Spinal cord (tissue), 10 donors: ENCODE data around the gene HTR4. TPM values are rescaled to one million over a fixed set of nuclear protein-coding genes. Genes with fewer than 3 reads are reported as not detected.

ENCODE experiments used
- DNase-seq, 6 donors: peaks; one replicate each; pipeline versions ENCODE4 v3.0.0 to v3.0.0-alpha.2; 2013 to 2015; ENCODE audit warnings: low spot score in 6 of 6, low read depth in 4 of 6
- H3K27ac ChIP-seq: one replicate; pipeline ENCODE4 v1.5.1; 2013; ENCODE audit warnings: low read depth, low read length, control low read depth
- H3K27me3 ChIP-seq: one replicate; pipeline ENCODE4 v1.6.1; 2013; ENCODE audit warnings: low read length; ENCODE audit not compliant: control insufficient read depth, insufficient read depth
- H3K36me3 ChIP-seq: one replicate; pipeline ENCODE4 v1.6.1; 2013; ENCODE audit warnings: low read length; ENCODE audit not compliant: control insufficient read depth, insufficient read depth
- H3K4me1 ChIP-seq: one replicate; pipeline ENCODE4 v1.6.1; 2013; ENCODE audit warnings: low read length; ENCODE audit not compliant: control insufficient read depth, insufficient read depth
- H3K4me3 ChIP-seq: one replicate; pipeline ENCODE4 v1.5.1; 2013; ENCODE audit warnings: low read depth, low read length, control low read depth
- H3K9me3 ChIP-seq: one replicate; pipeline ENCODE4 v1.6.1; 2013; ENCODE audit warnings: low read length; ENCODE audit not compliant: control insufficient read depth, insufficient read depth
- WGBS: methylation state at CpG from one replicate; pipeline ENCODE4 v1.1.5; 2013; ENCODE audit warnings: missing lambda C conversion rate; ENCODE audit not compliant: insufficient coverage; 5-methylcytosine and 5-hydroxymethylcytosine counted together
- polyA plus RNA-seq, 2 donors: library from polyadenylated mRNA; unstranded; fragments of 120-200 nt; gene quantifications; one replicate each; pipeline ENCODE4 v1.2.1, GENCODE V29; 2013; ENCODE audit not compliant: insufficient read length in 2 of 2
- total RNA-seq, 2 donors: library from RNA; depleted of rRNA in 1 of 2; stranded (reverse); fragments of 120-200 nt in 1 of 2; fragments of >200 nt in 1 of 2; gene quantifications; one replicate each; pipeline versions ENCODE4 v1.2.3 to v1.2.4, GENCODE V29; 2013 to 2014
- donor health status: healthy.

Gene HTR4
- total and polyA plus RNA-seq, 4 donors = 0.94 to 6.6 (median 1.6) TPM

DNA sequence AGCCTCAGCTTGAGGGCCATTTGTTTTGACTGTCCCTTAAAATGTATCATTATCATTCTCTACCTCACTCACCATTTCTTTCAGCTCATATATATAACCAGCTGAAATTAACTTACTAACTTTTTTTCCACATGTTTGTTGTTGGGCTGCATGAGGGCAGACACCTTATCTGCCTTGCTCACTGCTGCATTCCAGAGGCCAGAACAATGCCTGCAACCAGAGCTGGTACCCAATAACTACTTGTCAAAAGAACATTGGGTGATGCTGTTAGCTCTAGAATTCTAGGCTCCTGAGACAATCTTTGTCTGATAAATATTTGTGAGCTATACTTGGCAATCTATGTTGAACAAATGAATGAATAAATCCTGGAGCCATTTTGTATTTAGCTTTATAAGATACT lies 68.3 kb downstream of the HTR4 start:
- Histone ChIP-seq H3K4me3 (no peak overlapping the region), H3K27me3 (no peaks in the 10 kb centered on the region), H3K27ac (no peak overlapping the region), H3K9me3 (no peaks in the 10 kb centered on the region), H3K4me1 (no peaks in the 10 kb centered on the region), H3K36me3 (no peaks in the 10 kb centered on the region)
- no peak for DNase-seq

DNA sequence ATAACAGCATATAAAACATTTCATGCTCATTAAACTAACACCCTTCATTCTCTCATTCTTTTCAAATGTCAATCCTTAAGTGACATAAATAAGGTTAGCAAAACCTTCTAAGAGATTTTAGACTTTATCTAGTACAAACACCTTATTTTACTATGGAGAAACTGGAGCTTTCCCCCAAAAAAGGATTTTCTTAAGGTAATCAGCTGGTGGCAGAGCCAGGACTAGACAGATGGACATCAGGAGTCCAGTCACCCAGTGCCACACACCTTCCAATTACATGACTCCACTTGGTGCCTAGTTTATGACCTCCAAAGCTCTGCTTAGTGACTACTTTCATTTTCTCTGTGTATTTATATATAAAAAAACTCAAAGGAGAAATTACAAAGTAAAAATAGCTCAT lies 70.2 kb downstream of the HTR4 start:
- no peaks in the 10 kb centered on the region for H3K4me1 ChIP-seq
- H3K4me3 ChIP-seq = no peak overlapping the region
- no peaks in the 10 kb centered on the region for H3K27me3 ChIP-seq
- H3K36me3 ChIP-seq = no peaks in the 10 kb centered on the region
- H3K27ac ChIP-seq = no peak overlapping the region
- no peaks in the 10 kb centered on the region for H3K9me3 ChIP-seq
- DNase-seq = no peak

DNA sequence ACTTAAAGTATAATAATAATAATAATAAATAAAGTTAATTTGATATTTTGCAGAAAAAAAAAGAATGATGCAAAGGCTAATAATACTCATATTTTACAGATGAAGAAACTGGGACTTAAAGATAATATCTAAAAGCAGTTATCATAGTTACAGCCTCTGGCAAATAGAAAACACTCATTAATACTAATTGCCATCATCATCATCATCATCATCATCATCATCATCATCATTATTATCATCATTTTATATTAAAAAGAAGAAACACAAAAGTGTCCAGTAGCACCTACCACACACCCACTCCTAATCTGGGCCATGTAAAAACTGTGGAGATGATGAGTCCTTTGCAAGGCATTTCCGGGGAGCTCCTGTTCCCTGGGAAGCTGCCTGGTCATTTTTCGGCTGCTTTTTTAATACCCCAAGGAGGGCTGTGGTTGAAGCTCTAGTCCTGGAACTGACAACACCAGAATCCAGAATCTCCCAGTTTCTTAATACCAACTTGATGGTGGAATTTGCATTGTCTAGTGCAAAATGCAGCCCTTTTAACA lies 70.8 kb downstream of the HTR4 start:
- no peak for DNase-seq
- Histone ChIP-seq H3K36me3 (no peaks in the 10 kb centered on the region), H3K27me3 (no peaks in the 10 kb centered on the region), H3K4me1 (no peaks in the 10 kb centered on the region), H3K27ac (no peak overlapping the region), H3K9me3 (no peaks in the 10 kb centered on the region), H3K4me3 (no peak overlapping the region)
- WGBS = no CpG with 5 or more reads among the region's 2 CpGs

DNA sequence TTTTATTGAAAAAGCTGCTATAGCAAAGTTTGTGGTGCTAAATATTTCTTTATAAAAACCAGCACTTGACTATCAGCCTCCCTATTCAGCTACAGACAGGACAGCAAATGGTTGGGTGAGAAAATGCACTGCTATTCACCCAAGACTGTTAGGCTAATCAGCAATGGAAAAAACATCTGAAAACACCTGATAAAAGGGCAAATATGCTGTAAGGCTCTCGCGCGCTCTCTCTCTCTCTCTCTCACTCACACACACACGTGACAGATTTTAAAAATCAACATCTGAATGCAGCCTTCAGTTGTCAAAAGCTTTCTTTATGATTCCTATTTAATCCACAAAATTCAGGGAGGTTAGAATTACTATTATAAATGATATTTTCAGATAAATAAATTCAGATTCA lies 80.2 kb downstream of the HTR4 start:
- Histone ChIP-seq H3K9me3 (no peaks in the 10 kb centered on the region), H3K27me3 (no peaks in the 10 kb centered on the region), H3K4me1 (no peaks in the 10 kb centered on the region), H3K4me3 (no peak overlapping the region), H3K27ac (no peak overlapping the region), H3K36me3 (no peaks in the 10 kb centered on the region)
- 72% methylated on average over 3 of the region's 4 CpGs for WGBS
- DNase-seq = peak in 1 of 6 donors; percentile 8

DNA sequence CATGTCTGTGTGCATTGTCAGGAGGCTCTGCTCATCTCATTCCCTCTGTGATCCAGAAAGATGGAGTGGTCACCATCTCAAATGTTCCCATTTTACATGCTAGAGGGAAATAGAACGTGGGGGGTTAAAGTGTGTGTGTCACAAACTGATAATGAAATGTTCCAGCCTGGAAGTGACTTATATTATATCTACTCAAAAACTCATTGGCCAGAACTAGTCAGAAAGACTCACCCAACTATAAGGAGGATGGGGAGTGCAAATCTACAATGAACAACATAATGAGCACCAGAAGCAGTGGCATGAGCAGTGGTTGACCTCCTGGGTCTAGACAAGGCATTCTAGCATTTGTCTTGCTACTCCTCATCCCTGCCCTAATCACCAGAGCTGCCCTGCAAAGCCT lies 81.0 kb downstream of the HTR4 start:
- no peaks in the 10 kb centered on the region for H3K36me3 ChIP-seq
- H3K9me3 ChIP-seq = no peaks in the 10 kb centered on the region
- no CpG with 5 or more reads among the region's 1 CpG for WGBS
- H3K4me1 ChIP-seq = no peaks in the 10 kb centered on the region
- H3K4me3 ChIP-seq = no peak overlapping the region
- no peak for DNase-seq
- H3K27ac ChIP-seq = no peak overlapping the region
- no peaks in the 10 kb centered on the region for H3K27me3 ChIP-seq

DNA sequence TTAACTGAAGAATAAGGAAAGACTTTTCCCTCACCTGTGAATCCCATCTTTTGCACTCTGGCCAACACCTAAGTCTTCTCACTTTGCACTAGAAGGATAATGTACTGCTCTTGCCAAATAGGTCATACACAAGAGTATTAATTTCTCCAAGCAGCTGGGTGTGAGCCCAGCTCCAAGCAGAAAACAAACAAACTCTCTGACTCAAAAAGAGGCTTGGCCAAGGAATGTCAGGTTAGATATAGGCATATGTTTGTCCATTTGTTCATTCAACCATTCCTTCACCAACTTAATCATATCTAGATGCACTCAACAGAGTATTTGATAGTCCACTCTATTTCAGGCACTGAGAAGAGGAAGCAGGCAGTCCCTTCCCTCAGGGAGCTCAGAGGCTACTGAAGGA lies 84.4 kb downstream of the HTR4 start:
- H3K27ac ChIP-seq = no peak overlapping the region
- DNase-seq = no peak
- H3K4me3 ChIP-seq = no peak overlapping the region
- no peaks in the 10 kb centered on the region for H3K27me3 ChIP-seq
- H3K4me1 ChIP-seq = no peaks in the 10 kb centered on the region
- no peaks in the 10 kb centered on the region for H3K36me3 ChIP-seq
- no peaks in the 10 kb centered on the region for H3K9me3 ChIP-seq

DNA sequence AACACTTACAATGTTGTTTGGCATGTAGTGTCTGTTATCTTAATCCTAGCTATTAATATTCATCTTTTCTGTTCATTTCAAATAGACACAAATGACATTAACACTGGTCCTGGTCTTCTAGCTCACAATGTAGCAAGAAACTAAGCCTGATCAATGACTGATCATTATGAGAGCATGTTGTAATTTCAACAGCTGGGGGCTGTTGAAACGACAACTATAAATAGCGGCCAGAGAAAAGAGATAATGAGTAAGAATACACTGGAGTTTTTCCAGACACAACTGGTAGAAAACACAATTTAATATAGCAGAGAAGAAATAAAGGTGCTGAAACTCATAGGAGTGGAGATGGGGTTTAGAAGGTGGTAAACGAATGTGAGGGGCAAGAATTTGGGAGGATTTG lies 89.2 kb downstream of the HTR4 start:
- H3K36me3 ChIP-seq = no peaks in the 10 kb centered on the region
- no peaks in the 10 kb centered on the region for H3K9me3 ChIP-seq
- no CpG with 5 or more reads among the region's 3 CpGs for WGBS
- H3K27ac ChIP-seq = no peak overlapping the region
- DNase-seq = no peak
- H3K4me3 ChIP-seq = no peak overlapping the region
- no peaks in the 10 kb centered on the region for H3K27me3 ChIP-seq
- no peaks in the 10 kb centered on the region for H3K4me1 ChIP-seq

DNA sequence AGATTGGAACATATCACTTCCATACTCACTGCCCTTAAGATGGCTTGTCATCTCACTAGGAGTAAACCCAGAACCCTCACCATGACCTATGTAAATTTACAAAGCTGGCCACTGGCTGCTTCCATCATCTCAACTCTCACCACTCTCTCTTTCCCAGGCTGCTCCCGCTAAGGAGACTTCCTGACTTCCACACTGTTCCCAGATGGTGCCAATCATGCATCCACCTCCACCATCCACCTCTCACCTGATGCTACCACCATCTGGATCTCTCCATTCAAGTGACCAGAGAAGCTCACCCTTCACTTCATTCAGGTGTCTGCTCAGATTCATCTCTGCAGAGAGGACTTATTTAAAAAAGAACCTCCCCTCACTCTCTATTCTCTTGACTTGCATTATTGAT lies 91.3 kb downstream of the HTR4 start:
- Histone ChIP-seq H3K9me3 (no peaks in the 10 kb centered on the region), H3K27me3 (no peaks in the 10 kb centered on the region), H3K4me3 (no peak overlapping the region), H3K27ac (no peak overlapping the region), H3K4me1 (no peaks in the 10 kb centered on the region), H3K36me3 (no peaks in the 10 kb centered on the region)
- 82% methylated on average over 1 of the region's 1 CpG for WGBS
- DNase-seq = no peak

DNA sequence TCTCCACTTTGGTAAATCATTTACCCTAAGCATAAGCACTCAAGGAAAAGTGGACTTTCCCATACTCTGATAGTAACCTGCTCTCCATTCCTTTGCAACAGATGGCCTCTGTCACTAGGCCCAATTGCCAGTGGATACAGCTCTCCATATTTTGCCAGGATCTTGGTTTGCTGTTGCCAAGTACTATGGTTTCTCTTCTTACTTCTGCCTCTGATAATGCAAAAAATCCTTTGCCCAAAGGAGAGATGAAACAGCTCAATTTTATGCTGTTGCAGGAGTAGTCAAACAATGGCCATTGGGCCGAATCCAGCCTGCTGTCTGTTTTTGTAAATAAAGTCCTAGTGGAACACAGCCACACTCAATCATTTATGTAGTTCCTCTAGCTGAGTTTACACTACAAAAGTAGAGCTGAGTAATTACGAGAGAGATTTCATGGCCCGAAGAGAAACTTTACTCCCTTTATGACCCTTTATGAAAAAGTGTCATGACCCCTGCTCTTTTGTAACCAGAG lies 92.5 kb downstream of the HTR4 start:
- H3K36me3 ChIP-seq = no peaks in the 10 kb centered on the region
- peak in 1 of 6 donors; percentile 7 for DNase-seq
- no peak overlapping the region for H3K27ac ChIP-seq

DNA sequence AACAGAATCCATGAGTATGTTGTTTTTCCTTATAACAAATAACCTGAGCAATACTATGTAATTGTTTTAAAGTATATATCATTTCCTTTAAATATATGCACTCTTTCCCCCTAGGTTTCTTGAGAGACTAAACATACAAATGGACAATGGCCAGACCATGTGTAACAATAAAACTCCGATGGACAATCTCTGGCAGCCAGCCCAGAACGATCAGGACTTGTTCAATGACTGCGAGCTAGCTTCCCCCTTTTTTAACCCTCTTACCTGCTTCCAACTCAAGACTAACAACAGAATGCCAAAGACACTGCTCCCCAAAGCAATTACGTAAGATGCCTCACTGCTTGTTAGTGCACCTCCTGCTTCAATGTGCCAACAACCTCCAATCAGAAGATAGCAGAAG lies 94.9 kb downstream of the HTR4 start:
- Histone ChIP-seq H3K4me3 (no peak overlapping the region), H3K27me3 (no peaks in the 10 kb centered on the region), H3K4me1 (no peaks in the 10 kb centered on the region), H3K36me3 (no peaks in the 10 kb centered on the region), H3K27ac (no peak overlapping the region), H3K9me3 (no peaks in the 10 kb centered on the region)
- peak in 1 of 6 donors; percentile 52 for DNase-seq
- 48% methylated on average over 4 of the region's 4 CpGs for WGBS

More for the DNA sequence above, 92.5 kb downstream of the HTR4 start:
- Histone ChIP-seq H3K4me1 (no peaks in the 10 kb centered on the region), H3K9me3 (no peaks in the 10 kb centered on the region), H3K4me3 (no peak overlapping the region), H3K27me3 (no peaks in the 10 kb centered on the region)
- WGBS = no CpG with 5 or more reads among the region's 3 CpGs
